ENCODE data around the gene BMP7. TPM values are rescaled to one million over a fixed set of nuclear protein-coding genes. Genes with fewer than 3 reads are reported as not detected.

BMP7 gene
- total and polyA plus RNA-seq, 2 of the 13 experiments (the other 11 are each of a cell fraction or from before 2014, with no cell fraction given), result not detected

DNA sequence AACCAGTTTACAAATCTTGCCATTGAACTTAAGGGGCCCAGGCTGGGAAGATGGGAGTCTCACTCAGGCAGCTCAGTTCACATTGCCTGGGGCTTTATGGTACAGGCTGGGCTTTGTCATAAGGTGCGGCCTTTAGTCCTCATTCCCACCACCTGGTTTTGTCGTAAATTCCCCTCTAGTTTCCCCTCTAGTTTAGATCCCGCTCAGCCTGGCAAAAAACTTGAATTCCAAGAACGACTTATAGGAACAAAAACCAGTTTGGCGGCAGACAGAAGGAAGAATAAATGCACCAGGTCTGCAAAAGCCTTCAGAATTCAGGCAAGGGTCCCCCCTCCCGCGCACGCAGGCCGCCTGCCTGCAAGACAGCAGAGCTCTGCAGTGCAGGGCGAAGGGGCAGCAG lies 4.1 kb downstream of the BMP7 start (continued):
- no peak for TF ChIP-seq PHF20 (CRISPR knock-in tag; IDR thresholded peaks at IDR 0.05)
- TF ChIP-seq KDM3A (CRISPR knock-in tag; IDR thresholded peaks at IDR 0.05; ENCODE audit: low read depth), result no peak
- no peak for TF ChIP-seq ARNT (IDR thresholded peaks at IDR 0.05)

DNA sequence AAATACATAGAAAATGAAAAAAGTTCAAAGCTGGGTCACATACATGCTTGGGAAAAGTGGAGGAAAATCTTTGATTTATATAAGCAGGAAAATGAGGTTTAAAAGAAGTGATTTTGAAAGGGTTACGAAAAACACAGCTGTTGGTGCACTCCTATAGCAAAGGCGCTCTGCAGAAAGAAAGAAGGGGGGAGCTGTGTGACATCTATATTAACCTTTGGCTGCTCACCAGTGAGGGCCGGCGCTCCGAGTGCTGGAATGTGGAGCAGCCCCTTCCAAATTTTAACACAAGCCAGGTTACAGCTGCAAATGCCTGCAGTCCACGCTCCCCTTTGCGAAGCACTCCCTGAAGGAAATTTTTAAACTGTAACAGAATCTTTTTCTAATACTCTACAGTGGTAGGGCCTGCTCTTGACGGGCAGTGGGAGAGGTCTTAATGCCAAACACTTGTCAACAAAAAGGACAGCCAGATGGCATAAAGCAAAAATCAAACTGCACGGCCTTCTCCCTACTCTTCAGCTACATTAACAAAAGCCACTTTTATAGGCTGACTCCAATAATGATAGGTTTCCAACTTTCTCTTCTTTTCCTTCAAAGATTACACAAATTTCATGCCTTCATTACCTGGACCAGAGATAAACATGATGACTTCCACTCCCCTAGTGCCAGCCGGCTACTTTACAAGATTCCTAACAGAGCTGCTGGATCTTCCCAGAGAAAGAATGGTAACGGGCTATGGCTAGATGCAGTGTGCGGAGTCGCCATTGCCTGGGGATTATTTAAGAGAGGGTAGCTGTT lies 4.8 kb downstream of the BMP7 start:
- Histone ChIP-seq H3K9me3 (ENCODE audit: low read length) (no peaks in the 10 kb centered on the region), H2AFZ (ENCODE audit: low read length) (no peak overlapping the region), H3K27me3 (ENCODE audit: control insufficient read depth in 1 of 2, insufficient read depth in 2 of 2, low read length in 2 of 2) (peaks cover 17 to 91% of the 10 kb centered on the region in 2 experiments), H3K79me2 (ENCODE audit: insufficient read depth, low read length) (no peaks in the 10 kb centered on the region), H3K27ac (ENCODE audit: extremely low read length, insufficient read depth, low read length) (no peak overlapping the region), H3K9ac (ENCODE audit: insufficient read depth, low read depth, low read length) (no peak overlapping the region), H4K20me1 (ENCODE audit: insufficient read depth, low read length) (peaks cover 12% of the 10 kb centered on the region; the same call in 1 of the 2 replicates), H3K4me3 (replicated peaks in 1 of 3; ENCODE audit: insufficient read depth in 1 of 3, low read depth in 2 of 3, low read length in 3 of 3) (no peak overlapping the region), H3K36me3 (replicated peaks in 1 of 2; ENCODE audit: control insufficient read depth in 1 of 2, insufficient read depth in 2 of 2, low read length in 2 of 2) (no peaks in the 10 kb centered on the region), H3K4me2 (ENCODE audit: low read depth, low read length) (no peak overlapping the region), H3K4me1 (ENCODE audit: insufficient read depth, low read length) (peaks cover 23% of the 10 kb centered on the region)
- DNase-seq (ENCODE audit: low spot score) (no peak), FAIRE-seq (no peak), ATAC-seq (no peak)
- intact Hi-C loops (cut with micrococcal nuclease; ENCODE audit: unreplicated experiment), result loop anchor here (5.0 kb wide), 1 partner anchor 86 kb away; no protein-coding TSS in a partner anchor
- BruUV-seq (replicated peaks), result no TSS peak
- 47% methylated on average over 13 of the region's 13 CpGs for WGBS (ENCODE audit: low lambda C conversion rate)
- TF ChIP-seq, protein P1, sequence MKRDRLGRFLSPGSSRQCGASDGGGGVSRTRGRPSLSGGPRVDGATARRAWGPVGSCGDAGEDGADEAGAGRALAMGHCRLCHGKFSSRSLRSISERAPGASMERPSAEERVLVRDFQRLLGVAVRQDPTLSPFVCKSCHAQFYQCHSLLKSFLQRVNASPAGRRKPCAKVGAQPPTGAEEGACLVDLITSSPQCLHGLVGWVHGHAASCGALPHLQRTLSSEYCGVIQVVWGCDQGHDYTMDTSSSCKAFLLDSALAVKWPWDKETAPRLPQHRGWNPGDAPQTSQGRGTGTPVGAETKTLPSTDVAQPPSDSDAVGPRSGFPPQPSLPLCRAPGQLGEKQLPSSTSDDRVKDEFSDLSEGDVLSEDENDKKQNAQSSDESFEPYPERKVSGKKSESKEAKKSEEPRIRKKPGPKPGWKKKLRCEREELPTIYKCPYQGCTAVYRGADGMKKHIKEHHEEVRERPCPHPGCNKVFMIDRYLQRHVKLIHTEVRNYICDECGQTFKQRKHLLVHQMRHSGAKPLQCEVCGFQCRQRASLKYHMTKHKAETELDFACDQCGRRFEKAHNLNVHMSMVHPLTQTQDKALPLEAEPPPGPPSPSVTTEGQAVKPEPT (CRISPR knock-in tag; IDR thresholded peaks at IDR 0.05; ENCODE audit: low read depth), result no peak
- in situ Hi-C loops (cut with HindIII; ENCODE audit: extremely low pct_ligation_motif_present, low pct_unique_long_range_greater_than_20kb), result no loop called here
- ChIA-PET POLR2A (no interaction called here), CTCF (ENCODE audit: low intra/inter-chr PET ratio, low total read pairs) (no interaction called here)
